MM.1S (cell line): ENCODE data around the gene HBP1.

Source experiments
- CTCF ChIP-seq: fragments of 300-600 bp; sonication (generic); IDR thresholded peaks from 2 replicates; pipeline ENCODE4 v1.5.1; 2016; ENCODE audit warnings: antibody characterized with exemption, low read length, mixed read lengths
- EZH2 ChIP-seq: fragments of 300-600 bp; sonication (generic); optimal IDR thresholded peaks from 2 replicates; pipeline ENCODE3; 2017; ENCODE audit warnings: low read depth, mild to moderate bottlenecking, antibody characterized with exemption, low read length, mixed read lengths

DNA sequence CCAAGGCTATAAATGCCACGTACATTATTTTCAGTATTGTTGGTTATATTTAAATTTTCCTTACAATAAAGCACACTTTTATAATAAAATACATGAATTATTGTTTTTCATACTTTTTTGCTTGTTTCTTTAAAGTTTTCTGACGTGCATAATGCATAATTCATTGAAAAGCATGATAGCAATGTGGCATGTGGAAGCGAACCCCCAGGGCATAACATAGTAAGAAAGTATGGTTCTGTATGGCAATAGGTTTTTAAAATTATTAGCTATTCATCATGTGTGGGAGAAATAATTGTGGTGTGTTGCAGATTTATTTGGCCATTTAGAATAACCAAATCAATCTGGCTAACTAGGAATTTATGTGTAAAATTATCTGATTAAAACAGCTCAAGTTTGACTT is 7.4 kb upstream of the HBP1 start:
- TF ChIP-seq CTCF (no peak), EZH2 (no peak)
